Activated CD4-positive, alpha-beta memory T cell treated with anti-CD3 and anti-CD28 coated beads, Interleukin-2, amount 10 ng/mL, durations not matched to agents 7 days and 5 days (primary cell): ENCODE data around the gene SLC25A2. TPM values are rescaled to one million over a fixed set of nuclear protein-coding genes. Genes with fewer than 3 reads are reported as not detected.
"Not testable (repeated sequence)": the region's sequence is repeated elsewhere in the genome, so short reads cannot be mapped to it uniquely, and the experiment has no call there.

Experiments
- CTCF ChIA-PET: fragments of 350-600 bp; sonication (Branson Sonifier 250); formaldehyde crosslinking; loops from one replicate; lab custom pipeline; 2021; ENCODE audit warnings: antibody characterized with exemption, inconsistent platforms; lab: Charles Lee
- POLR2A ChIA-PET: fragments of 350-600 bp; sonication (Branson Sonifier 250); formaldehyde crosslinking; loops from one replicate; lab custom pipeline; 2021; ENCODE audit warnings: antibody characterized with exemption; lab: Charles Lee
- DNase-seq: peaks from one replicate; pipeline ENCODE4 v3.0.0-alpha.2; 2020
- H3K27ac Mint-ChIP-seq: one replicate; pipeline ENCODE4 v1.8.0; 2021; ENCODE audit warnings: mild to moderate bottlenecking, mixed read lengths
- H3K27me3 Mint-ChIP-seq: one replicate; pipeline ENCODE4 v1.8.0; 2021; ENCODE audit warnings: mixed read lengths
- H3K36me3 Mint-ChIP-seq: one replicate; pipeline ENCODE4 v1.8.0; 2021; ENCODE audit warnings: low read depth, mixed read lengths
- H3K4me1 Mint-ChIP-seq: one replicate; pipeline ENCODE4 v1.8.0; 2021; ENCODE audit warnings: mixed read lengths
- H3K4me3 Mint-ChIP-seq: one replicate; pipeline ENCODE4 v1.8.0; 2021; ENCODE audit warnings: mild to moderate bottlenecking, mixed read lengths
- H3K9me3 Mint-ChIP-seq: one replicate; pipeline ENCODE4 v1.8.0; 2021; ENCODE audit warnings: mixed read lengths
- total RNA-seq, 2 experiments: library from RNA; stranded (reverse); gene quantifications; one replicate each; pipeline ENCODE4 v1.2.3, GENCODE V29; 2021

The SLC25A2 gene
- total RNA-seq, 2 experiments from 2014 or later: 0.38 to 0.50 TPM

- Mint-ChIP-seq H3K27me3 (peaks cover 30% of the 10 kb centered on the region), H3K36me3 (peaks cover 4% of the 10 kb centered on the region), H3K4me3 (no peak within 1 kb of the TSS), H3K4me1 (peaks cover 5% of the 10 kb centered on the region), H3K27ac (no peak within 1 kb of the TSS), H3K9me3 (peaks cover 13% of the 10 kb centered on the region)
- ChIA-PET POLR2A (interaction anchor here (2.4 kb wide), 1 partner anchor 10 kb away, joined by 19 read pairs; the partner anchor contains the start of gene TAF7), CTCF (interaction anchor here (0.7 to 4.0 kb wide), 10 partner anchors 9 to 993 kb away, joined by 3 to 30 read pairs (median 3); partner anchors contain the start of genes PCDHGA10, PCDHGA3, PCDHGB1 and PCDHGB3)
- peak; percentile 39 for DNase-seq
Observed at GRCh38 chr5:141330299-141331080, 26.6 kb upstream of the SLC25A2 start, which contains the start of gene PCDHGA1. TSS of gene PCDHGA1 (plus strand) at chr5:141330514.

- no peak overlapping the region for H3K27ac Mint-ChIP-seq
- DNase-seq: no peak
- peaks cover 3% of the 10 kb centered on the region for H3K9me3 Mint-ChIP-seq
- no peak overlapping the region for H3K4me3 Mint-ChIP-seq
- ChIA-PET POLR2A (interaction anchor here (1.0 to 1.1 kb wide), 2 partner anchors 8 to 14 kb away, joined by 3 to 9 read pairs; partner anchors contain the start of gene TAF7), CTCF (interaction anchor here (0.9 to 4.0 kb wide), 2 partner anchors 8 to 10 kb away, joined by 4 to 30 read pairs; partner anchors contain the start of gene TAF7)
- peaks cover 4% of the 10 kb centered on the region for H3K36me3 Mint-ChIP-seq
- H3K27me3 Mint-ChIP-seq: peaks cover 19% of the 10 kb centered on the region
- peaks cover 5% of the 10 kb centered on the region for H3K4me1 Mint-ChIP-seq
Observed at GRCh38 chr5:141328231-141328630, 24.4 kb upstream of the SLC25A2 start.

- ChIA-PET POLR2A (interaction anchor here (1.3 kb wide), 1 partner anchor 238 kb away, joined by 3 read pairs; no protein-coding TSS in a partner anchor), CTCF (interaction anchor here (0.7 to 1.6 kb wide), 10 partner anchors 9 to 241 kb away, joined by 3 to 6 read pairs (median 3); partner anchors contain the start of genes PCDHGA11 and PCDHGA2)
- peaks cover 12% of the 10 kb centered on the region for H3K4me1 Mint-ChIP-seq
- peak overlapping the region; percentile 80 for H3K4me3 Mint-ChIP-seq
- H3K27me3 Mint-ChIP-seq: peaks cover 18% of the 10 kb centered on the region
- peak; percentile 76 for DNase-seq
- H3K27ac Mint-ChIP-seq: peak overlapping the region; percentile 66
- peaks cover 10% of the 10 kb centered on the region for H3K36me3 Mint-ChIP-seq
- H3K9me3 Mint-ChIP-seq: peaks cover 15% of the 10 kb centered on the region
Observed at GRCh38 chr5:141326088-141326854, 22.4 kb upstream of the SLC25A2 start.

DNA sequence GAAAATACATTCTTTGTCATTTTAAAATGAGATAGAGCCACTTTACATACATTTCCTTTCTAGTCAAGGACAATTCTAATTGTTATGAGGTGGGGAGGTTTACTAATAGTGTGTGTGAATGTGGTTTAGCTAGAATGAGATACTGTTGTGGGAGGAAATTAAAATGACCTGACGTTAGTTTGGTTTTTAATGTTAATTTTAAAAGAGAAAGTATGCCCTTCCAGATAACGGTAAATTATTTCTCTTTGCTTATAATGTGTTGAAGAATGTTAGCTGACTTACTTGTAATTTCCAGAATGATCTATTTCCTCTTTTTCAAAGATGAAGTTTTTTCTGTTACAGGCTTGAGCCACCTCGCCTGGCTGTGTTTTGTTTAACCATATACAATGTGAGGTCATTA, 18.4 kb upstream of the SLC25A2 start:
- H3K9me3 Mint-ChIP-seq: peaks cover 42% of the 10 kb centered on the region
- POLR2A ChIA-PET: no interaction called here
- CTCF ChIA-PET: interaction anchor here (0.8 kb wide), 1 partner anchor 242 kb away, joined by 3 read pairs; no protein-coding TSS in a partner anchor
- H3K27me3 Mint-ChIP-seq: peaks cover 1% of the 10 kb centered on the region
- no peak overlapping the region for H3K27ac Mint-ChIP-seq
- no peak for DNase-seq
- H3K36me3 Mint-ChIP-seq: peaks cover 47% of the 10 kb centered on the region
- H3K4me1 Mint-ChIP-seq: peaks cover 42% of the 10 kb centered on the region
- no peak overlapping the region for H3K4me3 Mint-ChIP-seq

- peak; percentile 93 for DNase-seq
- peak within 1 kb of the TSS; percentile 99 for H3K27ac Mint-ChIP-seq
- peak within 1 kb of the TSS; percentile 97 for H3K4me3 Mint-ChIP-seq
- peaks cover 1% of the 10 kb centered on the region for H3K27me3 Mint-ChIP-seq
- peaks cover 40% of the 10 kb centered on the region for H3K4me1 Mint-ChIP-seq
- CTCF ChIA-PET: interaction anchor here (0.7 to 3.3 kb wide), 32 partner anchors 9 to 317 kb away, joined by 3 to 30 read pairs (median 4); partner anchors contain the start of genes PCDHGA1, PCDHGA11, PCDHGA12 and PCDHGA2
- H3K9me3 Mint-ChIP-seq: peaks cover 49% of the 10 kb centered on the region
- POLR2A ChIA-PET: interaction anchor here (0.7 to 3.0 kb wide), 29 partner anchors 8 to 673 kb away, joined by 3 to 19 read pairs (median 4); partner anchors contain the start of genes HDAC3, IK, PCDHGA1 and PCDHGA10
- peaks cover 61% of the 10 kb centered on the region for H3K36me3 Mint-ChIP-seq
Observed at GRCh38 chr5:141320225-141321169, 16.6 kb upstream of the SLC25A2 start, which contains the start of gene TAF7. TSS of gene TAF7 (minus strand) at chr5:141320784. CDS start at chr5:141320044, 740 bp downstream.

GRCh38 chr5:141319699-141320098, 15.8 kb upstream of the SLC25A2 start:
- Mint-ChIP-seq H3K4me3 (peak overlapping the region; percentile 97), H3K27me3 (peaks cover 1% of the 10 kb centered on the region), H3K9me3 (peaks cover 57% of the 10 kb centered on the region), H3K36me3 (peaks cover 69% of the 10 kb centered on the region), H3K27ac (peak overlapping the region; percentile 99), H3K4me1 (peaks cover 42% of the 10 kb centered on the region)
- ChIA-PET POLR2A (interaction anchor here (0.7 to 3.0 kb wide), 21 partner anchors 8 to 374 kb away, joined by 3 to 19 read pairs (median 5); partner anchors contain the start of genes HDAC3, PCDHGA1, PCDHGA10 and PCDHGB3), CTCF (interaction anchor here (0.5 to 3.3 kb wide), 32 partner anchors 8 to 1017 kb away, joined by 3 to 30 read pairs (median 5); partner anchors contain the start of genes PCDHGA1, PCDHGA11, PCDHGA12 and PCDHGA2)
- no peak for DNase-seq

- POLR2A ChIA-PET: interaction anchor here (0.6 to 3.0 kb wide), 7 partner anchors 10 to 245 kb away, joined by 3 to 17 read pairs (median 5); partner anchors contain the start of gene PCDHGA10
- peaks cover 60% of the 10 kb centered on the region for H3K9me3 Mint-ChIP-seq
- peaks cover 73% of the 10 kb centered on the region for H3K36me3 Mint-ChIP-seq
Observed at GRCh38 chr5:141319202-141319601, 15.4 kb upstream of the SLC25A2 start.

GRCh38 chr5:141316963-141317362, 13.1 kb upstream of the SLC25A2 start:
- CTCF ChIA-PET: not testable (repeated sequence)
- peaks cover 73% of the 10 kb centered on the region for H3K9me3 Mint-ChIP-seq

More at GRCh38 chr5:141319202-141319601, 15.4 kb upstream of the SLC25A2 start:
- Mint-ChIP-seq H3K4me3 (no peak overlapping the region), H3K27ac (no peak overlapping the region), H3K4me1 (peaks cover 42% of the 10 kb centered on the region), H3K27me3 (peaks cover 1% of the 10 kb centered on the region)
- CTCF ChIA-PET: interaction anchor here (0.5 to 3.3 kb wide), 6 partner anchors 9 to 1016 kb away, joined by 4 to 30 read pairs (median 6); partner anchors contain the start of genes PCDHGA1 and PFDN1
- no peak for DNase-seq

DNA sequence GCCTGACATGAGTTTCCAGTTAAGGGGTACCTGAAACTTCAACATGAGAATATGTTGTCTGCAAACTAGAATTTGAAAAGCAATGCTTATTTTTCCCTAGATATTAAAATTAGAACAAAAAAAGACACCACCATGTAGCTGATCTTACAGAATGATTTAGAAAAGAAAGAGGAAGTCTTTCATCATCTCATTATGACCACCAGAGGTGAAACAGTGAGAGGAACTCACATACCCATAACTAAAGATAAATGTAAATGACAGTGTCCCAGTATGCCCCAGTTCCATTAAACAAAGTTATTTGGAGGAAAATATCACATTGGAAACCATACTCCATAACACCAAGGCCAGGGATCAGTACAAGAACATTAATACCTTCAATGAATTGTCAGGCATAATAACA, 9.9 kb upstream of the SLC25A2 start:
- Mint-ChIP-seq H3K4me1 (peaks cover 9% of the 10 kb centered on the region), H3K27me3 (no peaks in the 10 kb centered on the region), H3K27ac (no peak overlapping the region), H3K9me3 (peaks cover 72% of the 10 kb centered on the region), H3K36me3 (peaks cover 58% of the 10 kb centered on the region), H3K4me3 (no peak overlapping the region)
- CTCF ChIA-PET: no interaction called here
- no peak for DNase-seq
- POLR2A ChIA-PET: no interaction called here

More at GRCh38 chr5:141316963-141317362, 13.1 kb upstream of the SLC25A2 start:
- Mint-ChIP-seq H3K4me1 (peaks cover 39% of the 10 kb centered on the region), H3K36me3 (peaks cover 83% of the 10 kb centered on the region)
- POLR2A ChIA-PET, H3K27me3 Mint-ChIP-seq, DNase-seq, H3K4me3 Mint-ChIP-seq, H3K27ac Mint-ChIP-seq: not testable (repeated sequence)

DNA sequence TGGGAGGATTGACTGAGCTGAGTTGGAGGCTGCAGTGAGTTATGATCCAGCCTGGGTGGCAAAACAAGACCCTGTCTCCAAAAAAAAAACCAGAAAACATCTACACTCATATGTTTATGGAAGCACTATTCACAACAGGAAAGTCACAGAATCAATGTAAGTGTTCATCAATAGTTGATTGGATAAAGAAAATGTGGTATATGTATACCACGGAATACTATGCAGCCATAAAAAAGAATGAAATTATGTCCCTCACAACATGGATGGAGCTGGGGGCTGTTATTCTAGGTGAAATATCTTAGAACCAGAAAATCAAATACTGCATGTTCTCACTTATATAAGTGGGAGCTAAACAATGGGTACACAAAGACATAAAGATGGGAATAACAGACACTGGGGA, 2.8 kb upstream of the SLC25A2 start:
- Mint-ChIP-seq H3K4me1 (no peaks in the 10 kb centered on the region), H3K27ac (no peak overlapping the region), H3K4me3 (no peak overlapping the region), H3K36me3 (peaks cover 9% of the 10 kb centered on the region), H3K27me3 (no peaks in the 10 kb centered on the region), H3K9me3 (peaks cover 64% of the 10 kb centered on the region)
- ChIA-PET POLR2A (no interaction called here), CTCF (interaction anchor here (1.8 kb wide), 1 partner anchor 14 kb away, joined by 4 read pairs; the partner anchor contains the start of gene TAF7)
- no peak for DNase-seq

DNA sequence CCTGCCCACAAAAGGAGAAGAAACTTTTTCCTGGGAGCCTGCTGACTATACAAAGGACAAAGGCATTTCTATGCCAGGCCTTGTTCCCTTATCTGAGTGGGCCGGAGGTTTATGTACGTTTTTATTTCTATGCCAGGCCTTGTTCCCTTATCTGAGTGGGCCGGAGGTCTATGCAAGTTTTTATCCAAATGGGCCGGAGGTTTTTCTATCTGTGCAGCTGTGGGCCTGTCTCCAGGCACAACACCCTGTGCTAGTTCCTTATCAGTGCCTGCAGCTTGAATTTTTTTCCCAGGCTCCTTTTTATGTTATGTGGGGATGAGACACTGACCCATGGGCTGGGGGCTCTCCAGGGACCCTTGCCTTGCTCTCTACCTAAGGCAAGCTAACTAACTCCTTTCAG, 5.5 kb downstream of the SLC25A2 start:
- Mint-ChIP-seq H3K4me3 (no peak overlapping the region), H3K4me1 (no peaks in the 10 kb centered on the region), H3K27ac (no peak overlapping the region), H3K36me3 (peaks cover 5% of the 10 kb centered on the region), H3K9me3 (peaks cover 43% of the 10 kb centered on the region), H3K27me3 (no peaks in the 10 kb centered on the region)
- CTCF ChIA-PET: no interaction called here
- POLR2A ChIA-PET: no interaction called here
- DNase-seq: no peak
